Smooth muscle cell (in vitro differentiated cells): ENCODE results near the gene PA2G4. TPM values are rescaled to one million over a fixed set of nuclear protein-coding genes. Genes with fewer than 3 reads are reported as not detected.
"Not testable (repeated sequence)": the region's sequence is repeated elsewhere in the genome, so short reads cannot be mapped to it uniquely, and the experiment has no call there.

ENCODE experiments used
- DNase-seq: peaks from one replicate; lab custom pipeline; 2025; ENCODE audit not compliant: unreplicated experiment; lab: John Stamatoyannopoulos, UW
- H2AFZ ChIP-seq: fragments of 200-600 bp; sonication (generic); 2 replicates; pipeline ENCODE4 v1.6.0; 2016; ENCODE audit warnings: antibody characterized with exemption, low read depth, mild to moderate bottlenecking
- H3F3A ChIP-seq: fragments of 200-600 bp; sonication (generic); 2 replicates; pipeline ENCODE4 v1.6.0; 2017; ENCODE audit warnings: antibody characterized with exemption, low read depth
- H3K27ac ChIP-seq: fragments of 200-600 bp; sonication (generic); 2 replicates; pipeline ENCODE4 v1.5.1; 2016; ENCODE audit warnings: low read depth, mild to moderate bottlenecking
- H3K27me3 ChIP-seq: fragments of 200-600 bp; sonication (generic); 2 replicates; pipeline ENCODE4 v1.6.1; 2016; ENCODE audit warnings: low read depth, mild to moderate bottlenecking
- H3K36me3 ChIP-seq: fragments of 200-600 bp; sonication (generic); 2 replicates; pipeline ENCODE4 v1.5.1; 2016; ENCODE audit warnings: low read depth
- H3K4me1 ChIP-seq: fragments of 200-600 bp; sonication (generic); 2 replicates; pipeline ENCODE4 v1.5.1; 2016; ENCODE audit warnings: low read depth
- H3K4me2 ChIP-seq: fragments of 200-600 bp; sonication (generic); 2 replicates; pipeline ENCODE4 v1.6.0; 2016; ENCODE audit warnings: mild to moderate bottlenecking
- H3K4me3 ChIP-seq: fragments of 200-600 bp; sonication (generic); 2 replicates; pipeline ENCODE4 v1.5.1; 2016; ENCODE audit warnings: mild to moderate bottlenecking
- H3K79me2 ChIP-seq: fragments of 200-600 bp; sonication (generic); 2 replicates; pipeline ENCODE4 v1.6.0; 2016; ENCODE audit warnings: low read depth, mild to moderate bottlenecking
- H3K9ac ChIP-seq: fragments of 200-600 bp; sonication (generic); 2 replicates; pipeline ENCODE4 v1.6.0; 2016; ENCODE audit warnings: low read depth
- H3K9me3 ChIP-seq: fragments of 200-600 bp; sonication (generic); replicated peaks from 2 replicates; pipeline ENCODE4 v1.5.1; 2016; ENCODE audit warnings: low read depth
- H4K20me1 ChIP-seq: fragments of 200-600 bp; sonication (generic); 2 replicates; pipeline ENCODE4 v1.6.0; 2016; ENCODE audit warnings: low read depth
- WGBS: methylation state at CpG from one replicate; pipeline ENCODE4 v1.1.7; 2016; ENCODE audit warnings: low lambda C conversion rate; 5-methylcytosine and 5-hydroxymethylcytosine counted together
- polyA plus RNA-seq: library from polyadenylated mRNA; unstranded; fragments of >200 nt; fragmentation: Nextera tagmentation; extraction: Ambion mirVana; gene quantifications from 2 replicates; pipeline ENCODE4 v1.2.1, GENCODE V29; 2016
- total RNA-seq: library from RNA; depleted of rRNA; stranded (reverse); fragments of >200 nt; gene quantifications from 2 replicates; pipeline ENCODE4 v1.2.3, GENCODE V29; 2014
- TF ChIP-seq, protein P1 (sequence below): fragments of 200-600 bp; sonication (generic); IDR thresholded peaks from 2 replicates; pipeline ENCODE4 v1.5.1; 2017; ENCODE audit warnings: borderline replicate concordance, mild to moderate bottlenecking, antibody characterized with exemption; ENCODE audit not compliant: insufficient read depth, poor library complexity, severe bottlenecking

PA2G4 gene
- 88.6 and 118 TPM in 2 replicates for total RNA-seq
- polyA plus RNA-seq: 99.8 and 113 TPM in 2 replicates

DNA sequence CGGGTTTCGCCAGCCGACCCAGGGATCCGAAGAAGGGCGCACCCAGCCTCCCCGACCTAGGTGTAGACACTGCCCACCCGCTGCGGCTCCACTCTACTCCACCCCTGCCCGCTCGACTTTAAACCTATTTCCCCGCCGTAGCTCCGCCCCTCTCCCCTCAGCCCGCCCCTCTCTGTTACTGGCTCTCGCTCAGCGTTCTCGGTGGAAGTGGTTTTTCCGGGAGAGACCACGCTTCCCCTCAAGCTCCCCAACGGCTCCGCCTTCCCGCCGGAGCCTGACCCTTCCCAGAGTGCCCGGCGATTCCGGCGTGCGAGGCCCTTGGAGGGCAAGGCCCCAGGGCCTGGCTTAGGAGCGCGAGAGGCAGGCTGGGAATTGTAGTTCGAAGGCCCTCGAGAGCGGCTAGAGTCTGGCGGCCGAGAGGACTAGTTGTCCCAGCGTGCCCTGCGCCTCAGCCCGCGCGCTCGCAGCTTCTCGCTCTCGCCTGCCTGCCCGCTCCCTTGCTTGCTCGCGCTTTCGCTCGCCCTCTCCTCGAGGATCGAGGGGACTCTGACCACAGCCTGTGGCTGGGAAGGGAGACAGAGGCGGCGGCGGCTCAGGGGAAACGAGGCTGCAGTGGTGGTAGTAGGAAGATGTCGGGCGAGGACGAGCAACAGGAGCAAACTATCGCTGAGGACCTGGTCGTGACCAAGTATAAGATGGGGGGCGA lies at the start of gene PA2G4:
Gene PA2G4 (plus strand): TSS at position 451 of the 706 bp plus-strand sequence. CDS start 179 bp downstream, at position 630.
- TF ChIP-seq, protein P1, sequence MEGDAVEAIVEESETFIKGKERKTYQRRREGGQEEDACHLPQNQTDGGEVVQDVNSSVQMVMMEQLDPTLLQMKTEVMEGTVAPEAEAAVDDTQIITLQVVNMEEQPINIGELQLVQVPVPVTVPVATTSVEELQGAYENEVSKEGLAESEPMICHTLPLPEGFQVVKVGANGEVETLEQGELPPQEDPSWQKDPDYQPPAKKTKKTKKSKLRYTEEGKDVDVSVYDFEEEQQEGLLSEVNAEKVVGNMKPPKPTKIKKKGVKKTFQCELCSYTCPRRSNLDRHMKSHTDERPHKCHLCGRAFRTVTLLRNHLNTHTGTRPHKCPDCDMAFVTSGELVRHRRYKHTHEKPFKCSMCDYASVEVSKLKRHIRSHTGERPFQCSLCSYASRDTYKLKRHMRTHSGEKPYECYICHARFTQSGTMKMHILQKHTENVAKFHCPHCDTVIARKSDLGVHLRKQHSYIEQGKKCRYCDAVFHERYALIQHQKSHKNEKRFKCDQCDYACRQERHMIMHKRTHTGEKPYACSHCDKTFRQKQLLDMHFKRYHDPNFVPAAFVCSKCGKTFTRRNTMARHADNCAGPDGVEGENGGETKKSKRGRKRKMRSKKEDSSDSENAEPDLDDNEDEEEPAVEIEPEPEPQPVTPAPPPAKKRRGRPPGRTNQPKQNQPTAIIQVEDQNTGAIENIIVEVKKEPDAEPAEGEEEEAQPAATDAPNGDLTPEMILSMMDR: no peak
- DNase-seq: peak; percentile 84
- Histone ChIP-seq H3K27me3 (no peaks in the 10 kb centered on the region), H3F3A (no peaks in the 10 kb centered on the region), H3K27ac (peak within 1 kb of the TSS; percentile 77), H4K20me1 (peaks cover 13% of the 10 kb centered on the region), H3K9me3 (no peaks in the 10 kb centered on the region), H2AFZ (peak within 1 kb of the TSS; percentile 90), H3K36me3 (peaks cover 7% of the 10 kb centered on the region), H3K4me3 (peak within 1 kb of the TSS; percentile 90), H3K79me2 (peaks cover 26% of the 10 kb centered on the region), H3K4me1 (peaks cover 18% of the 10 kb centered on the region), H3K4me2 (peak within 1 kb of the TSS; percentile 96), H3K9ac (peak within 1 kb of the TSS; percentile 84)
- WGBS: 1% methylated on average over 60 of the region's 60 CpGs

GRCh38 chr12:56059964-56060363 lies 44.4 kb upstream of the PA2G4 start:
- not testable (repeated sequence) for H4K20me1 ChIP-seq, H3K9me3 ChIP-seq, H3K4me1 ChIP-seq, H3K27ac ChIP-seq, H3K79me2 ChIP-seq, H3K27me3 ChIP-seq, H3K9ac ChIP-seq, H3K4me2 ChIP-seq, H3F3A ChIP-seq, H3K36me3 ChIP-seq, DNase-seq, H3K4me3 ChIP-seq, H2AFZ ChIP-seq
- 69% methylated on average over 8 of the region's 8 CpGs for WGBS

GRCh38 chr12:56061982-56062381 lies 42.4 kb upstream of the PA2G4 start:
- Histone ChIP-seq H3K9me3 (no peaks in the 10 kb centered on the region), H3K27me3 (no peaks in the 10 kb centered on the region), H4K20me1 (no peaks in the 10 kb centered on the region), H3K4me1 (no peaks in the 10 kb centered on the region), H3K4me3 (no peak overlapping the region), H2AFZ (no peak overlapping the region), H3K27ac (no peak overlapping the region), H3K36me3 (no peaks in the 10 kb centered on the region), H3K4me2 (no peak overlapping the region), H3F3A (no peaks in the 10 kb centered on the region), H3K9ac (no peak overlapping the region), H3K79me2 (no peaks in the 10 kb centered on the region)
- no peak for DNase-seq
- whole genome bisulfite sequencing: 63% methylated on average over 5 of the region's 5 CpGs
- TF ChIP-seq, protein P1: no peak

GRCh38 chr12:56062996-56063395 lies 41.4 kb upstream of the PA2G4 start:
- no peak overlapping the region for H3K9ac ChIP-seq
- DNase-seq: no peak
- no peaks in the 10 kb centered on the region for H3K4me1 ChIP-seq
- H3K4me3 ChIP-seq: no peak overlapping the region
- TF ChIP-seq, protein P1: no peak
- no peaks in the 10 kb centered on the region for H3K36me3 ChIP-seq
- H3F3A ChIP-seq: no peaks in the 10 kb centered on the region
- H3K4me2 ChIP-seq: no peak overlapping the region
- H4K20me1 ChIP-seq: no peaks in the 10 kb centered on the region
- H3K27me3 ChIP-seq: no peaks in the 10 kb centered on the region
- H3K27ac ChIP-seq: no peak overlapping the region
- no peaks in the 10 kb centered on the region for H3K79me2 ChIP-seq
- H2AFZ ChIP-seq: no peak overlapping the region
- H3K9me3 ChIP-seq: no peaks in the 10 kb centered on the region
